DMS153 treated with DMSO at 0.1 percent for 48 hours (cell line): ENCODE results near the gene POC1A.

ENCODE experiments used
- DNase-seq: peaks from one replicate; lab custom pipeline; 2025; ENCODE audit not compliant: unreplicated experiment; lab: John Stamatoyannopoulos, UW

Gene POC1A

GRCh38 chr3:52154135-52155094, at the start of gene POC1A:
TSS of gene POC1A (minus strand) at chr3:52154423. CDS start at chr3:52154372, 51 bp downstream.
- peak; percentile 58 for DNase-seq

- DNase-seq = no peak
Observed at GRCh38 chr3:52203701-52204100, 49.5 kb upstream of the POC1A start.

DNA sequence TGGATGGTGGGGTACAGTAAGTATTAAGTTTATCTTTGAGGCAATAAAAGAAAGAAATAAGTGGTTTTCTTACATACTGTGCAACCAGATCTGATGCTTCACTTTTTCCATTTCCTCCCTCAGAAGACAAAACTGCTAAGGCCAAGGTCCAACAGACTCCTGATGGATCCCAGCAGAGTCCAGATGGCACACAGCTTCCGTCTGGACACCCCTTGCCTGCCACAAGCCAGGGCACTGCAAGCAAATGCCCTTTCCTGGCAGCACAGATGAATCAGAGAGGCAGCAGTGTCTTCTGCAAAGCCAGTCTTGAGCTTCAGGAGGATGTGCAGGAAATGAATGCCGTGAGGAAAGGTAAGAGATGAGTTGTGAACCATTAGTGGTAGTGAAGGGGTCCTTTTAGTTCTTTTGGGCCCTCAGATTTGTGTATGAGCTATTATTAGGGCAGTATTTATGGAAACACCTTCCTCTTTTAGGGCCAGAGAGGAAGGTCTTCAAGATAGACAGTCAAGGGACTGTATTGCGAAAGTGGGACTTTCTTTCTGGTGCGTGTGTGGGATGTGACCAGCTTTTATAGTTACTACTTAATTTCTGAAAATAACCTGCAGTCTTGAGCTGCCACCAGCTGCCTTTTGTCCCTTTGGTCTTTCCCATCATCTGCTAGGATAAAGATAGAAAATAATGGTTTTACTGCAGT, 48.3 kb upstream of the POC1A start:
- DNase-seq = no peak

GRCh38 chr3:52200981-52201679, 46.9 kb upstream of the POC1A start:
- no peak for DNase-seq

DNA sequence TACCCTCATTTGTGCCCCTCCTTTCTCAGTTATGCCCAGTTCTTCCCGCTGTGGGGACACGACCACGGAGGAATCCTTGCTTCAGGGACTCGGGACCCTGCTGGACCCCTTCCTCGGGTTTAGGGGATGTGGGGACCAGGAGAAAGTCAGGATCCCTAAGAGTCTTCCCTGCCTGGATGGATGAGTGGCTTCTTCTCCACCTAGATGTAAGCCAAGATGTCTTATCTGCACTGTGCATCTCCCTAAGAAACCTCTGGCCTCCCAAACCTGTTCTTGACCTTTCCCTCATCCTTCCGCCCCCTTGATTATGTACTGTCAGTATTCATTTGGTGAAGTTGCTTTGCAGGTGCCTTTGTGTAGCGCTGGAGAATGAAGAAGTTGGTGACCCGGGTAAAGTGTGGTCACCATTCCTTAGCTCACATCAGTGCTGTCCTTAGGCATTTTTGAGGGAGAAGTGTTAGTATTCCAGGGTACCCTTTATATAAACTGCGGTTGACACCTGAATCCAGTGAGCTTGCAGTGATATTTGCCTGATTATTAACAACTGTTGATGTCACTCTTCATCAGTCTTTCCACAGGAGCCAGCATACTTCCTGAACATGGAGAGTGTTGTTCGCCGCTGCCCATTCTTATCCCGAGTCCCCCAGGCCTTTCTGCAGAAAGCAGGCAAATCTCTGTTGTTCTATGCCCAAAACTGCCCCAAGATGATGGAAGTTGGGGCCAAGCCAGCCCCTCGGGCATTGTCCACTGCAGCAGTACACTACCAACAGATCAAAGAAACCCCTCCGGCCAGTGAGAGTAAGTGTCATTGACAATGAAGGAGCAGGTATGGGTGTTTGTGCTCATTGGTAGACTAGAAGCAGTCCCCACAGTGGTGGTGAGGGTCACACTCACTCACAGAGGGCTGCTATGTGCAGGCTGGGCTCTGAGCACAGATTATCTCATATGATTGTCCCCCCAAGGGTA, 44.7 kb upstream of the POC1A start:
- no peak for DNase-seq

- peak; percentile 51 for DNase-seq
Observed at GRCh38 chr3:52197842-52198625, 43.8 kb upstream of the POC1A start, which contains the start of gene ALAS1. TSS of gene ALAS1 (plus strand) at chr3:52198160. CDS start at chr3:52199242, 1,082 bp downstream.

- no peak for DNase-seq
Observed at GRCh38 chr3:52197499-52197841, 43.2 kb upstream of the POC1A start.

- no peak for DNase-seq
Observed at GRCh38 chr3:52196977-52197376, 42.8 kb upstream of the POC1A start.

GRCh38 chr3:52195823-52196331, 41.7 kb upstream of the POC1A start:
- DNase-seq = no peak

GRCh38 chr3:52195291-52195597, 41.0 kb upstream of the POC1A start:
- no peak for DNase-seq

DNA sequence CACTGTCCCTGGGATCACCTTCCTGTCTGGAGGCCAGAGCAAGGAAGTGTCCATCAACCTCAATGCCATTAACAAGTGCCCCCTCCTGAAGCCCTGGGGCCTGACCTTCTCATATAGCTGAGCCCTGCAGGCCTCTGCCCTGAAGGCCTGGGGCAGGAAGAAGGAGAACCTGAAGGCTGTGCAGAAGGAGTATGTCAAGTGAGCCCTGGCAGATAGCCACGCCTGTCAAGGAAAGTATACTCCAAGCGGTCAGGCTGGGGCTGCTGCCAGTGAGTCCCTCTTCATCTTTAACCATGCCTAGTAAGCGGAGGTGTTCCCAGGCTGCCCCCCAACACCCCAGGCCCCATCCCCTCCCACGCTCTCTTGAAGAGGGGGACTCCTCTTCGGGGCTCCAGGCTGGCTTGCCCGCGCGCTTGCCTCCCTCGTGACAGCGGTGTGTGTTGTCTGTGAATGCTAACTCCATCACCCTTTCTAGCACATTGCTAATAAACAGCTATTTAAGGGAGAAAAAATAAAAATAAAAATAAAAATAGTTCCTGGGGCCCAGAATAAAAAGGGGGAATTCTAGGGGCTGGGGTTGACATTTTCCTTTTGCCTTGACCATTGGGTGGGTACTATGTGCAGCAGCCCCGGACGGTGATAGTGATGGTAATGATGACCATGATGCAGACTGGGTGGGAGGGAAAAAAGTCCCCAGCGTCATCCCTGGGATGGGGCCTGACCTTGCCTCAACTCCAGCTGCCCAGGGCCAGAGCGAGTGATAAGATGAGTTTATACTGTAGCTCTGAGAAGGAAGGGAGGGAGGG, 40.5 kb upstream of the POC1A start:
- DNase-seq = no peak

- DNase-seq = no peak
Observed at GRCh38 chr3:52193065-52193464, 38.8 kb upstream of the POC1A start.

DNA sequence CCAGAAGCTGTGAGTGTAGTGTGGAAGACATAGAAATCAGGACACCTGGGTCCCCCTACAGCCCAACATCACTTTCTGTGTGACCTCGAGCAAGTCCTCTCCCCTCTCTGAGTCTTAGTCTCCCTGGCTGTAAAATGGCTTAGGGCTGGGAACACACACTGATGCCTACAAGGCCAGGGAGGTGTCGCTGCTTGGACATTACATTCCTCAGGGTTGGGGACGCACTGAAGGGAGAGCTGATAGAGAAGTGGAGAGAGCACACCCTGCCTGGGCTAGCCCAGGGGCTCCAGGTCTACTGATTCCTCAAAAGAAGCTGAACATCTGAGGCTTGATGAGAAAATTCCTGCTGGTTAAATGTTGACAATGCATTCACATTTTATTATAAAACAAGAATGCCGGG, 37.4 kb upstream of the POC1A start:
- no peak for DNase-seq

- no peak for DNase-seq
Observed at GRCh38 chr3:52190294-52191074, 36.3 kb upstream of the POC1A start.

DNA sequence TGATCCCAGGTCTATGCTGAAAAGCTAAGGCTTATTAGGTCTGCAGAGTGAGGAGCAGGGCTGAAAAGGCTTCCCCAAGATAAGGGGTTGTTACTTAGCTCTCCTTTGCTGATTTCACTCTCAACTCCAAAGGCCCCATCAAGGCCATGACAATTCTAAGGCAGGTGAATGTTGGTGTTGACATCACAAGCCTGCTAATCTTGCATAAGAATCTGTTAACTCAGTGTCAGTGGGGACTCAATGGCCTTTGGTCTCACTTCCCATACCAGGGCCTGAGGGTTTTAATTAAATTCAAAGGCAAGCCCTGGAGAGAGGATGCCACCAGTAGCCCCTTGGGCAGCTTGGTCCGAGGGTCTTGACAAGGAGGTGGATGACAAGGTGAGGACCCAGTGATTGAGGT, 34.3 kb upstream of the POC1A start:
- DNase-seq = no peak

GRCh38 chr3:52186729-52187128, 32.5 kb upstream of the POC1A start:
- no peak for DNase-seq

DNA sequence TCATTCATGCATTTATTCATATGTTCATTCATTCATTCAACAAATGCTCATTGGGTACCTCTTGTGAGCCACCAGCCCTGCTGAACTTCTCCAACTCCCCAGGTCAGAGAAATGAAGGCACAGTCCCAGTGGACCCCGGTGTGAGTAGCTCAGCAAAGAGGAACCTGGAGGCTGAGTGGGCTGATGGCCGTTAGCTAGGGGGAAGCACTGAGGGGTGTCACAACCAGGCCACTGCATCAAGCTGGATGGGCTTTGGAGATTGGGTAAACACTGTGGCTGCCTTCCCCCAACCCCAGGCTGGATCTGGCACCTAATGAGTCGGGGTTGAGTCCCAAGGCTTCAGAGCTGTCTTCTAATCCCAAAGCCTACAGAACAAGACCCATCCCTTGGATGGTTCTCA, 31.6 kb upstream of the POC1A start:
- no peak for DNase-seq

DNA sequence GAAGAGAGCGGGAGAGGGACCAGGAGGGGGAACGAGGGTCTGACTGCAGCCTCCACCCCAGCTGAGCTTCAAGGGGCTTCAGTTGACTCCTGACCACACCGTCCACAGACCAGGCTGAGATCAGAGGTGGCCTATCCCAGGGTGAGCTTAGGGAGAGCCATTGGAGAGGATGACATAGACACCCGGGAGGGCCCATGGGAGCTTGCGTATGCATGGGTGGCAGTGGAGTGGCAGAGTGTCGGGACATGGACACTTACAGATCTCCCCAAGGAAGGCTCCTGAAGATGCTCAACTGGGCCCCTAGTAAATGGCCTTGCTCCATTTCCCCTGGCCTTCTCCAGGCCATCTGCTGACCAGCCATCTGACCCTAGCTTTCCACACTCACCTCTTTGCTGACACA, 31.1 kb upstream of the POC1A start:
- no peak for DNase-seq
